Forelimb muscle (tissue), 1 donor: ENCODE data around the gene ITGB5. TPM values are rescaled to one million over a fixed set of nuclear protein-coding genes. Genes with fewer than 3 reads are reported as not detected.

ENCODE experiments used
- DNase-seq: peaks from one replicate; pipeline ENCODE4 v3.0.0-alpha.2; 2013; ENCODE audit warnings: low read depth
- polyA plus RNA-seq: library from polyadenylated mRNA; unstranded; fragments of 120-200 nt; gene quantifications from one replicate; pipeline ENCODE4 v1.2.1, GENCODE V29; 2013; ENCODE audit not compliant: insufficient read length

Gene ITGB5, protein sequence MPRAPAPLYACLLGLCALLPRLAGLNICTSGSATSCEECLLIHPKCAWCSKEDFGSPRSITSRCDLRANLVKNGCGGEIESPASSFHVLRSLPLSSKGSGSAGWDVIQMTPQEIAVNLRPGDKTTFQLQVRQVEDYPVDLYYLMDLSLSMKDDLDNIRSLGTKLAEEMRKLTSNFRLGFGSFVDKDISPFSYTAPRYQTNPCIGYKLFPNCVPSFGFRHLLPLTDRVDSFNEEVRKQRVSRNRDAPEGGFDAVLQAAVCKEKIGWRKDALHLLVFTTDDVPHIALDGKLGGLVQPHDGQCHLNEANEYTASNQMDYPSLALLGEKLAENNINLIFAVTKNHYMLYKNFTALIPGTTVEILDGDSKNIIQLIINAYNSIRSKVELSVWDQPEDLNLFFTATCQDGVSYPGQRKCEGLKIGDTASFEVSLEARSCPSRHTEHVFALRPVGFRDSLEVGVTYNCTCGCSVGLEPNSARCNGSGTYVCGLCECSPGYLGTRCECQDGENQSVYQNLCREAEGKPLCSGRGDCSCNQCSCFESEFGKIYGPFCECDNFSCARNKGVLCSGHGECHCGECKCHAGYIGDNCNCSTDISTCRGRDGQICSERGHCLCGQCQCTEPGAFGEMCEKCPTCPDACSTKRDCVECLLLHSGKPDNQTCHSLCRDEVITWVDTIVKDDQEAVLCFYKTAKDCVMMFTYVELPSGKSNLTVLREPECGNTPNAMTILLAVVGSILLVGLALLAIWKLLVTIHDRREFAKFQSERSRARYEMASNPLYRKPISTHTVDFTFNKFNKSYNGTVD
- 18.3 TPM for polyA plus RNA-seq

DNA sequence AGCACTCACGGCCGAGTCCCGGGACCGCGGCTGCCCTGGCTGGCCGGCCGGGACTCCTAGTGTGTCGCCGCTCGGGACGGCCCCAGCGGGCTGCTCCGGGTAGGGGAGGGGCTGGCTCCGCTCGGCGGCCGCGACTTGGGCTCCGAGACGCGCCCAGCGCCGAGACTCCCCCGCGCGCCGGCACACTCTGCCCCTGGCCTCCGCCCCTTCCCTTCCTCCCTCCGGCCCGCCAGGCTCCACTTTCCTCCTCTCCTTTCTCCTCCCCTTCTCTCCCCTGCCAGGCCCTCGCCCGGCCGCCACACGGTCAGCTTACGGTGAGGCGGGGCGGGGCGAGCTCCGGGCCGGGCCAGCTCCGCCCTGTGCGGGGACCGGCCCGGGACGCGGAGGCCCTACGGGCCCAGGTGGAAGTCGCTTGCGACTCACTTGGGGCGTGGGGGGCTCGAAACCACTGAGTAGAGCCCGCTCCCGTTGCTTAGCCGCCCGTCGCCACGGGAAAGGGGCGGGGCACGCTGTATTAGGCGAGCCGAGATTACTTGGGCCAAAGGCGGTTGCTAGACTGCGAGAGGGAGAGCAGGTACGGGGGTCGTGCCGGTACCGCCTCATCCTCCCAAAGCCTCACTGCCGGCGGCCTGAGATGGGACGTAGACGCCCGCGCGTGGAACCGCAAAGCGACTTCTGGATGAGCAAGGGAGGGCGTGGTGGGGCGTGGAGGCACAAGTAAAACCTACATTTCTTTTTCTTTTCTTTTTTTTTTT lies at the start of gene ITGB5:
Gene ITGB5 (minus strand): TSS at position 189 of the 755 bp plus-strand sequence. CDS start 365 bp downstream, outside the sequence.
- no peak for DNase-seq

DNA sequence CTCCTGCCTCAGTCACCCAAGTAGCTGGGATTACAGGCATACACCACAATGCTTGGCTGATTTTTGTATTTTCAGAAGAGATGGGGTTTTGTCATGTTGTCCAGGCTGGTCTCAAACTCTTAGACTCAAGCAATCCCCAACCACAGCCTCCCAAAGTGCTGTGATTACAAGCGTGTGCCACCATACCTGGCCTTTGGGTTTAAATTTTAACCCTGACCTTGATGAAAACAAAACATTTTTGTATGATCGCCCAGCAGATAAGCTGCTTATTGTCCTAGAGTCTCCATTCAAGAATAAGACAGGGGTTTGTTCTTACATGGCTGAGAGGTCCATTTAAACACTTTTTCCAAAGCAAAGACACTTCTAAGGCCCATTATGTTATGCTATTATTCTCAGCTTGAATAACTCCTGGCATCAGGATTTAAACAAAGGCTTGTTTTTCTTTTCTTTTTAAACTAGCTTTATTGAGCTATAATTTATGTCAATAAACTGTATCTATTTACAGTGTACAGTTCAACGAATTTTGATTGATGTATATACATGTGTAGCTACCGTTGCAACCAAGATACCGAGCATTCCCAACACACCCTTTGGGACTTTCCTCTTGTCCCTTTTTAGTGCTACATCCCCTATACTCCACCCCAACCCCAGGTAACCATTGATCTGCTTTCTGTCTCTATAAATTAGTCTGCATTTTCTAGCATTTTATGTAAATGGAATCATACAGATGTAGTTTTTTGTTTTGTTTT lies 48.8 kb upstream of the ITGB5 start:
- no peak for DNase-seq

DNA sequence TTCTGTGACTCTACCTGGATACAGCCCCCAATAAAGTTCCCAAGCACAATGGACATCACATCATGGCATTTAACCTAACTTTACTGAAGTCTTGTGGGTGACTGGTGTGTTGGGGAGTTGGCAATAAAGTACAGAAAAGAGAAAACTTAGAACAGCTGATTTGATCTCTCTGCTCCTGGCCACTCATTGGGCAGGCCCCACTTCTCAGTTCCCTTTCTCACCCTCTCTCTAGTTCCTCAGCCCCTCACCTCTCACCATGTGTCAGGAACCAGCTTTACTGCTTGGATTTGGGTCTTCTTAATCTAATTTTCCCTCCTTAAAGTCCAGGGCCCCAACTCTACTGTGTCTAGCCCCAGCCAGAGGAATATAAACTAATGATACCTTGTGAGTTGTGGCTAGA lies 48.1 kb upstream of the ITGB5 start:
- DNase-seq: no peak

DNA sequence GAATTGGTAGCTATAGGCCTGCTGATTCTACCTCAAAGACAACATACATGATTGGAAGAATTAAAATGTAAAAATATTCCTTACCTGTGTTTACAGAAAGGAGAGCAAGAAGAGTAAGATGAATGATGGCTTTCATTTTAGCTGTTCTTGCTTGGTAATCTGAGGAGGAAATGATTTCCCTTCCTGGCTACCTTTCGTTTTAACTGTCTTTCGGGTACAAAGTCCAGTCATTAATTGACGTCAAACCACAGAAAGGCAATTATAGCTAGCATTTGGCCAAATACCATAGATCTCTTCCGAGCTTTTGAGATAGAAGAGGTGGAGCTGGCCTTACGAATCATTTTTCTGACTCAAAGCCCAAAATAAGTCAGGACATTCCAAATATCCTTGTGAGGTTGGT lies 47.4 kb upstream of the ITGB5 start, which contains the start of gene MUC13:
Gene MUC13 (minus strand): TSS at position 175 of the 400 bp plus-strand sequence. CDS start 39 bp downstream, at position 136.
- DNase-seq: no peak

DNA sequence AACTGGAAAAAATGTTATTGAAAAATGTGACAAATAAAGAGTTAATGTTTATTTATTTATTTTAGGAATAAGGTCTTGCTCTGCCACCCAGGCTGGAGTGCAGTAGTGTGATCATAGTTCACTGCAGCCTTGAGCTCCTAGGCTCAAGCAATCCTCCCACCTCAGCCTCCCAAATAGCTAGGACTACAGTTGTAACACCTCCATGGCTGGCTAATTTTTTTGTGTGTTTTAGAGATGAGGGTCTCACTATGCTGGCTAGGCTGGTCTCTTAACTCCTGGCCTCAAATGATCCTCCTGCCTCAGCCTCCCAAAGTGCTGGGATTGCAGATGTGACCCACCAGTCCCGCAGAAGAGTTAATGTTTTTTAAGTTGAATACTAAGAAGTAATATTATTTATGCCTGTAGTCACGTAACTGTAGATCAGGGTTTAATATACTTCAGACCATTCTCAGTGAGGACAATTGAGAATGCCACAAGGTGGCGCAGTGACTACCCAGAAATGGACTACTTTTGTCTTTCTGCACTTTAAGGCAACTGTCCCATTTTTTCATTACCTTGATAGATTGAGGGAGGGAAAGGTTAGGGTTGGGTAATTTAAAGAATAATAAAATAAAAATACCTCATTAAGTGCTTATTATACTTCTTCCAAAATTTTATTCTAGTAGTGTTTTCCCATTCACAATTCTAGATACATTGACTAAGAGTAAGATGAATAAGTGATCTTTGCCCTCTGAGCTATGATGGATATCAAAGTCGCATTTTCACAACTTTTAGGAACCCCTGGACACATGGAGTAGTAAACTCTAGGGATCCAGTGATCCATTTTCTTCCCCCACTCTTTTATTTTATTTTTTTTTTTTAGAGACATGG lies 41.4 kb upstream of the ITGB5 start:
- peak; percentile 44 for DNase-seq

DNA sequence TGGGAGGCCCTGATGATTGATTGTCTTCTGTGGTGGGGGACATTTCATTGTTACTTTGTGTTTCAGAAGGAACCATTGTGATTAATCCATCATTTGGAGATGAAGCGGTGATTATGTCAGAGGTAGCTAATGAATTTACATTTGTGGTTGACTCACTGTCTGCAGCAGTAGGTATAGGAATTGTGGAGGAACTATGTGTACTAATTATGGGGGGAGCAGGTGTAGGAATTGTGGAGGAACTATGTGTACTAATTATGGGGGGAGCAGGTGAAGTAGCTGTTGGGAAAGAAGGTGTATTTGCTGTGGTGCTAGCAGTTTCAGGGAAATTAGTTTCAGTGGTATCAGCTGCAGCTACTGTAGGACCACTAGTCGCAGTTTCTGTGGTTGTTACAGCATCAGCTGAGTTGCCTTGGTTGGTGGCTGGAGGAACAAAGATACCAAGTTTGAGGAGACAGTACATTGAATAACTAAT lies 40.4 kb upstream of the ITGB5 start:
- DNase-seq: no peak

DNA sequence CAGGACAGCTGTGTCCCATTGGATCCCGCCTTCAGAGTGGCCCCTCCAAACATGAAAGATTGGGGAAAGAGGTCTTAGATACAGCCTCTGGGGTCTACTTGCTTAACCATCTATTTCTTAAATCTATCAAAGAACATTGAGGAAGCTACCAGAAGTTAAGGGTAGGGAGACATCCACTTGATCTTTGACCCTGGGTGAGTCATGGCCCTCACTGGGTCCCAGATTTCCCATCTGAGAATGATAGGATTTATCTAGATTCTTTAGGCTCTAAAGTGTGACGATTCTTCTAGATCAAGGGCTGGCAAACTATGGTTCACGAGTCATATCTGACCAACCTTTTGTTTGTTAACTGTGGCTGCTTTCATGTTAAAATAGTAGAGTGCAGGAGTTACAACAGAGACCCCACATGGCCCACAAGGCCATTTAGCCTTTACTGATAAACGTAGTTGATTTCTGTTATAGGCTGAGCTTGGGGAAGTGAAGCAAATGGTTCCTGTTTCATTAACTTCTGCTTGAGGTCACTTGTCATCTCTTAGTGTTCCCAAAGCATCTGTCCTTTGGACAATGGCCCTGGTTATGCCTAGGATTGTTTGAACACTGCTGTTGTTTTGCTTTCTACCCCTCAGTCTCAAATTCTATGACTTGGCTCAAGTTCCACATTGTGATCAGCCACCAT lies 39.4 kb upstream of the ITGB5 start:
- no peak for DNase-seq

DNA sequence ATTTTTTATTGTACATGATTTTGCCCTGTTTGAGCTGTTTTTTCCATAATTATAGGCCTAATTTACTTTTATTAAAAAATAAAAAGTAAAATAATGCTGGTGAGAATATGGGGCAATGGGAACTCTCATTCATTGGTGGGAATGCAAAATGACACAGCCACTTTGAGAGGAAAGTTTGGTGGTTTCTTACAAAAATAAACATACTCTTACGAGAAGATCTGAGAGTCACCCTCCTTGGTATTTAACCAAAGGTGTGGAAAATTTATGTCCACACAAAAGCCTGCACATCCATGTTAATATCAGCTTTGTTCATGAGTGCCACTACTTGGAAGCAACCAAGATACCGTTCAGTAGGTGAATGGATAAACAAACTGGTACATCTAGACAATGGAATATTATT lies 37.6 kb upstream of the ITGB5 start:
- DNase-seq: no peak

DNA sequence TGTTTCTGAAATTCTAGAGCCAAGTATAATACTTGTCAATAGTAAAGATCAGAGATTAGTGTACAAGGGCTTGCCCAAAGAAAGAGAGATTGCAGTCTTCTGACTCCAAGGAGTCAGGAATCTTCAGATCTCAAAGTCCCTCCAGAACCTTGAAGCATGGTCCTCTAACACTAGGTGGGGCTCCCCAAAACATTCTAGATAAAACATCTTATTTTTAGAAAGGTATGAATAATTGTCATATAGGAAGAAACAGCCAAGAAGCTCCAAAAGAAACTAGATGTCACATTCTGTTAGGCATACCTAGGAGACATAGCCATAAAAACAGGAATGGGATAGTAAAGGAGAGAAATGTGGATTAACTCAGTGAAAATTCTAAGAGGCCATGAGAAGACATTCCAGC lies 36.7 kb upstream of the ITGB5 start:
- DNase-seq: no peak

DNA sequence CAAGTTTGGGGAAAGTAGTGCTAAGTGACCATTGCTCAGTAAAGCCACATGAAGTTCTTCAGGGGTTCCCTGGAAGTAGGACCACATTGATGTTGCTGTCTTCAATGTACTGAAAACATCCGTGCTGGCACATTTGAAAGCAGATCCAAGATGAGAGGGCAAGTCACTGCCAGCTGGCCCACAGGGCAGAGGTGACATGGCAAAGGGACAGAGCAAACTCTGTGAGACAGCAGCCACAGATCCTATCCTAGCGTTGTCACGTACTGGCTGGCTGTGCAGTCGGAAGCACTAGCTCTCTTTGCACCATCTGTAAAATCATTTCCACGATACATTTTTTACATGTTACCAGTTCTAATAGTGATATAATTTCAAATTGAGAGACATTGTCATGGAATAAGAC lies 33.6 kb upstream of the ITGB5 start:
- no peak for DNase-seq

DNA sequence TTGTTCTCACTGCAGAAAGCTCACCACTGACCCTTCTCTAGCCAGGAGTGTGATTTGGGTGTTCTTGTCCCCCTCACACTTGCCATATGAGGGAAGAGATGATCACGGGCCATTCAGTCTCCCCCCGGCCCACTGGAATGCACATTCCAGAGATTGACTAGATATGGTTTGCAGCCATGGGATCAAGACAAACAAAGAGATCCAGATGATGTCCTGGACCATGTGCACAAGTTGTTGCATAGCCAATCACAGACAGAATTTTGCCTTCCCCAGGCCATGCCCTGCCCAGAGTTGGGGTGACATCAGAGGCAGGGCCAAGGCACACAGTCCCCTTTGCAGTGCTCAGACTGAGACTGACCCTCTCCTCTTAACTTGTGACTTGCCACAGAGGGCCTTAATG lies 32.6 kb upstream of the ITGB5 start:
- DNase-seq: no peak

DNA sequence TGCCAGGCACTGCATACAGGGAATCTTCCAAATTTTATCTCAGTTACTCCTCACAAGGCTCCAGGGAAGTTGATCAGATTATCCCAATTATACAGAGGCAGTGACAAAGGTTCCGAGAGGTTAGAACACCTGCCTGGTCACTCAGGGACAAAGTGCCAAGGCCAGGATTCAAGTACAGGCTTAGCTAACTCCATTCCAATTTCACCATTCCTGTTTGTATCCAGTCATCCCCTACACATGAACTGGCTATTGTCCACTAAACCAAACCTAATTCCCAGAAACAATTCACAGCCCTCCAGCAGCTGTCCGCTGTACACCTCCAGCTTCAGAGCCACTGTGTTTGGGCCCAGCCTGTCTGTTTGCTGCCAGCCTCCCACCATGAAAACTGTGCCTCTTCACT lies 31.4 kb upstream of the ITGB5 start:
- no peak for DNase-seq

DNA sequence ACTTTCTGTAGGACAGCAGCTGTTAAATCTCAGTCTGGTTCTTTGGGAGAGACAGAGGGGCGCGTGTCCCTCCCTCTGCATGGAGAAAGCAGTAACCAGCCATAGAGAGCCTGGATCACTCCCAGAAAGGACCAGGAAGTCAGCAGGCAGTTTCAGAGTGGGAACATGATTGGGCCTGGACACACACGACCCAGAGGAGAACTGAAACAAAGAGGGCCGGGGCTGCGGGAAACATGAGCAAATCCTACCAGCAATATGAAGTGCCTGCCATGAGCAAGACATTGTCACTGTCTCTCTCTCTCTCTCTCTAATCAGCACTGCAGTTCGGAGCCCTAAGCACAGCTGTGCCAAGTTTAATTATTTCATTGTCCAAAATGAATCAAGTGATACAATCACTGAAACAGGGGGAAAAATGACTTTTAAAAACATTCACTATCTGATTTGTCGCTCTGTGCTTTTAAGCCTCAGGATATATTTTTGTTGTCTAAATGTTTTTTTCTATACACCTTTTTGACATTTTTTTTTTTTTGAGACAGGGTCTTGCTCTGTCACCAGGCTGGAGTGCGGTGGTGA lies 29.8 kb upstream of the ITGB5 start:
- DNase-seq: no peak

DNA sequence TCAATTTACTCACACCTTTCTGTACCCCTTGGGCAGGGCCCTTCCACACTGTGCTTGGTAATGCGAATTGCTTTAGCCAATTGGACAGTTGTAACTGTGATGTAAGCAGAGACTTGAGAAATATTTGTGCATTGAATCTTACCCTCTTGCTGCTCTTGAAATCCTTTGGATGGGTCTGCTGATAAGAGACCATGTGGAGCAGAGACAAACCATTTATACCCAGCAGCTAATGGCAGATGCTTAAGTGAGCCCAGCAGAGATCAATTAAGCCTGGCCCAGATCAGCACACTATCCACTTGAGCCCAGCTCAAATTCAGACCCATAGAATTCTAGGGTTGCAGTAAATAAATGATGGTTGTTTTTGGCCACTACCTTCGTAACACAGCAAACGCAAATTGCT lies 28.1 kb upstream of the ITGB5 start:
- DNase-seq: no peak

DNA sequence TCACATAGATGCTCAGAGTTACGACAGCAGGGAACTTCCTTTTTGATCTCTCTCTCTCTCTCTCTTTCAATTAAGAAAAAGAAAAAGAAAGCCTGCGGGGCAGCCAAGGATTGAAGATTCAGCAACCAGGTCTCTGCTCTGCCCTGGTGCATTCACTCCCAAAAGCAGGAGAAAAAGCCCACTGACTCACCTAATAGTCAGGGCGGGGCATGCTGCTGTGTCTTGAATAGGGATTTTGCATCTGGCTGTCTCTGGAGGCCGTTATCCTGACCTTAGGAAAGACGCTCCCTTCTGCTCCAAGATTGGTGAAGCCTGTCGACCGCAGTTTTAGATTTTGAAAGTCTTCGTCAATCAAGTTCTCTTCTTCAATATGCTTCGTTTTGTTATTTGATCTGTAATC lies 20.8 kb upstream of the ITGB5 start:
- DNase-seq: no peak

DNA sequence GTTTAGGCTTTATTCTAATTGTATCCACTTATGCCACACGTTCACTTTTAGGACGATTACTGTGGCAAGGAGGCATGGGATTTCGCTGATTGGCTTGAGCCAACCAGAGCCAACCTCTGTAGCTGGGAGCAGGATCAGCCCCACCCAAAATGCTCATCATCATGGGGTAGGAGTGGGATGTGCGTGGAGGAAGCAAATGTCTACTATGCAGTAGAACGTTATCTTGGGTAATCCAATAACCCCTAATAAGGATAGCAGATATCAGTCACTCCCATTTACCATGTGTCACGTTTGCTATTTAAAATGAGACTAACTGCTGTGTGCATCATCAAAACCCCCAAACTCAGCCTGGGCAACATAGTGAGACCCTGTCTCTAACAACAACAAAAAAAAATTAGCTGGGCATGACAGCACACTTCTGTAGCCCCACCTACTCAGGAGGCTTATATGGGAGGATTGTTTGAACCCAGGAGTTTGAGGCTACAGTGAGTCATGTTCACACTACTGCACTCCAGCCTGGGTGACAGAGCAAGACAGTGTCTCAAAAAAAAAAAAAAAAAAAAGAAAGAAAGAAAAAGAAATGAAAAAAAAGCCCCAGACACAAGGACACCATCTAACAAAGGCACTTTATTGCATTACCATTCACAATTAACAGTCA lies 17.8 kb upstream of the ITGB5 start:
- no peak for DNase-seq

DNA sequence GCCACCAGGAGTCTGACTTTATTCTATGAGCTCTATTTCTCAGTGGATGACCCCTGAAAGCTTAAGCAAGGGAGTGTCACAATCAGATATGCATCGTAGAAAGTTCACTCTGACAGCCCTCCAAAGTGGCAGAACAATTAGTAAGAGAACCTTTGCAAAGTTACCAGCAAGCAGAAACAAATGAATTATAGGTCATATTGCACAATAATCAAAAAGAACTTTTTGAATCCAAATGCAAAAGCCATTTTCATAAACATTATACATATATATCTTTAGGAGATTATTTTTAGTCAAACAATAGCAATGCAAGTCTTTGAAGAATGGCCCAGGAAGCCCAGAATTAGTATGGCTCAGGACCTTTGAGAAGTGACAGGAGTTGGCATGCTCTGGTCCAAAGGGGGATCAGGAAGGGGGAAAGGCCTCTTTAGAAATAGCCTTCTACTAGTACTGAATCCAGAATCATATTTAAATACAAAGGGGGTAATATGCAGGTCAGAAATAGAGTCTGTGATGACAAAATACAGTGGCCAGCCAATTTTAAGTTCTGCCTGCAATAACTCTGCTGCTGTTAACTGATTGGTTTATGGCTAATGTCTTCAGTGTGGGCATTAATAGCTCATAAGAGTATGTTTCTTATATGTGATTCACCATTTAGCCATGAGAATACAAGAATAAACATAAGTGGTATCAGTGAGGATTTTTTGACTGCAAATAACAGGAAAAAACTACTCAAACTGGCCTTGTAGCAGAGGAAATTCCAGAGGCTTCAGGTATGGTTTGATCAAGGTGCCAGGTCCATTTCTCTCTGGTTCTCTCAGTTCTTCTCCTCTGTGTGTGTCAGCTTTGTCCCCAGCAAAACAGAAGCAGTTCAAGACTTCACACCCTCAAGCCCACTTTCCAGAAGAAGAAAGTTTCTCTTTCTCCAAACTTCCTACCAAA lies 17.0 kb upstream of the ITGB5 start:
- no peak for DNase-seq
